HG02678 (cell line): Measurements from ENCODE around the gene OTUD3.

Source experiments
- ATAC-seq: cut with Tn5 transposase; IDR thresholded peaks from one replicate; pipeline ENCODE4 v1.9.1; 2021; ENCODE audit warnings: mild to moderate bottlenecking, moderate library complexity; ENCODE audit not compliant: unreplicated experiment

Gene OTUD3

DNA sequence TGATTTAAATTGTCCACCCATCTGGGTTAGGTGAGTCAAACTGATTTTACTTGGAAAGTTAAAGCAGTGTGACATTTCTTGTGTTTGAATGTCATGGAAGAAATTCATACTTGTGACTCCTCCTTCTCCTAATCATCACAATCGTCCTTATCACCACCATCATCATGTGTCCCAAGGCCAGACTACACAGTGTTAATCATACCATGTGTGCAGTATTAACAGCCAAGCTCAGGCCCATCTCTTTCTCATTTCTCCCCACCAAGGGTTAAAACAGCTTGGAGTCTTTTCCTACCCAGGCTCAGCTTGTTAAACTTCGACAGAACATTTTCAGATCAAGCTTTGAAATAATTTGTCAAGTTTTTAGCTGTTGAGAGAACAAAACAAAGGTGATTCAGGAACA, 63.7 kb downstream of the OTUD3 start:
- no peak for ATAC-seq

DNA sequence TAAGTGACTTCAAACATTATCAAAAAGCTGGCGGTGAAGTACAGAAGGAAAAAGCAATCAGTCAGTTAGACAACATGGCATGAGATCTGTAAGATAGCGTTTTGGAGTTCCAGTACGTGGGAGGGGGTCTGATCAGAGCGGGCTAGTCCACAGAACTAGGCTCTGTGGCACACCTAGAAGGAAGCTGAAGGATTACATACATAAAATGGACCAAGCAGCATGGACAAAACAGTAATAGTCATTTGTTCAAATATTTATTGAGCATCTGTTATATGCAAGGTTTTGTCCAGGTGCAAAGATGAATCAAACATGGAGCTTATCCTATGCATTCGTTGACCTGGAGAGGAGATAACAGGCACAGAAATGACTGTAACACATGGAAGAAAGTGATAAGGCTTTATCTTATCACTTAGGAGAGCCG, 64.1 kb downstream of the OTUD3 start:
- ATAC-seq = no peak

DNA sequence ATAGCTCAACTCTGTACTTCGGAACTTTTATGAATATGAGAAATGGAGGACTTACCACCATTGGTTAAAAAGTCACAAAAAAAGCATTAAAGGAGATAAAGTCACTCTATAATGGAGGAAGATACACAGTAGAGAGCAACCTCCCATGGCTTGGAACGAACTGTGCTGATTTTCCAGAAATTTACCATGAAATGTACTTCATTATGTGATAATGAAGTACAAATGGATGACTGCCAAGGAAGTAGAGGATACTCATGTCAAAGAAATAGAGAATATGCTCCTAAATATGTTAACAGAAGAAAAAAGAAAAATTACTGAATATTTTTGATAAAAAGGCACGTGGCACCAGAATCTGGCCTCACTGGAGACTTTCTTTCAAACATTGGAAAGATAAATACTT, 64.8 kb downstream of the OTUD3 start:
- no peak for ATAC-seq

DNA sequence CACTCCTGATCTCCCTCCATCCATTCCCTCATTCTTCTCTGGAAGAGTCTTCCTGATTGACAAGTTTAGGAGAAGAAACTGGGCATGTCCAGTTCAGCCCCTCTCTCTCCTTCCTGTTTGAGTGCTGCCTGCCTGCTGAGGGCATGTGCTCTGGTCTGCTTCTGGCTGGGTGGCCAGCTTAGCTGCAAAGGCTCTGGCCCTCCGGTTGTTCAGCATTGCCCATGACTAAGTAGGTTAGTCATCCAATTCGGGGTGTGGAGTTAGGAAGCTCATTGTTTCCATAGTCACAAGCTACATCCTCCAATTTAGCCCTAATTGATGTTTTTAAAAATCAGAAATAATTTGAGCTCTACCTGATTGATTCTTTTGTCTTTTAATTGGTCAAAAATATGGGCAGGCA, 66.8 kb downstream of the OTUD3 start:
- ATAC-seq = no peak

DNA sequence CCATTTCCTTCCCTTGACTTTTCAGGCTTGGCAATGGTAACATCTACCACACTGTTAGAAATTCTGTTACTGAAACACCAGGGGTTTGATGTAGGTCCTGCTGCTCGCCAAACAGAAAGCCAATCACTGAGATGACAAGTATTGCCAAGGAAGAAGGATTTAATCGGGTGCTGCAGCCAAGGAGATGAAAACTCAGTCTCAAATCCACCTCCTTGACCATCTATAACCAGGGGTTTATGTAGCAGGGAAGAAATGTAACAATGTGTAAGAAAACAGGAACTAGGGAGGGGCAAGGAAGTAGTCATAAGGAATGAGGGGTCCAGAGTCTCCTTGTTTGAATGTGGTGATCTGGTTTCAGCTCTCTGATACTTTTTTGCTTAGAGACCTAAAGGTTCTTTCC, 71.9 kb downstream of the OTUD3 start:
- ATAC-seq = no peak

DNA sequence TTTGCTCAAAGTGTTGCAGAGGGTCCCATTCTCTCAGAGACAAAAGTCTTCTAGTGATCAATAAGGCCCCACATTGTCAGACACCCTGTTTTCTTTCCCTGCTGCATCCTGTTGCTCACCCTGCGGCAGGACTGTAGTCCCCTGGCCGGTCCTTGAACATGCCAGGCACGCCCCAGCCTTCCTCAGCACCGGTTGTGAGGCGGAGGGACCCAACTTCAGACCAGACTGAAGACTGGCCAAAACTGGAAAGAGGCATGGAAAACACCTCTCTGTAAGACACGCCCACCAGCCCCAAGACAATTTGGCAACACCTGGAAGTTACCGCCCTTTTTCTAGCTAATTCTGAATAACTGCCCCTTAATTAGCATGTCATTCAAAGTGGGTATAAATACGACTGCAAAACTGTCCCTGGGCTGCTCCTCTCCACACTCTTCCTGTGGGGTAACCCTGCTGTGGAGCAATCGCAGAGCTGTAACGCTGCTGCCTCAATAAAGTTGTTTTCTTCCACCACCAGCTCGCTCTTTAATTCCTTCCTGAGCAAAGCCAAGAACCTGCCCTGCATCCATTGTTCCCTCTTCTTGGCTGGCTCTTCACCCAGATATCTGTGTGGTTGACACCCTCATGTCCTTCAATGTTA, 73.5 kb downstream of the OTUD3 start:
- ATAC-seq = no peak

DNA sequence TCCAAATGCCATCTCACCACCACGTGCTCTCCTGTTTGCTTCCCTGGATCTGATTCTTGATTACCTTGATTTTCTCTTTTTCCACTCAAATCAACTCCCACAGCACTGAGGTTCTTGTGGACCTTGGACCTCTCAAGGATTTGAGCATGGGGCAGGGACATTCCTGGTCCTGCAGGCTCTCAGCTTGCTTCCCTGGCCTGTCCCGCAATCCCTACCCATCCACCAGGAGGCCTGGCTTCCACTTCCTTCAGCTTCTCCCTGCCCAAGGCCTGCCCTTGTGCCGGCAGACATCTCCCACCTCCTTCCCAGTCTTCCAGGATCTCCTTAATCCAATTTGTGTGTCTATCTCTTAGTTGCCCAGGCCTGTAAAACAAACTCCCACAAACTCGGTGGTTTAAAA, 75.6 kb downstream of the OTUD3 start:
- no peak for ATAC-seq

DNA sequence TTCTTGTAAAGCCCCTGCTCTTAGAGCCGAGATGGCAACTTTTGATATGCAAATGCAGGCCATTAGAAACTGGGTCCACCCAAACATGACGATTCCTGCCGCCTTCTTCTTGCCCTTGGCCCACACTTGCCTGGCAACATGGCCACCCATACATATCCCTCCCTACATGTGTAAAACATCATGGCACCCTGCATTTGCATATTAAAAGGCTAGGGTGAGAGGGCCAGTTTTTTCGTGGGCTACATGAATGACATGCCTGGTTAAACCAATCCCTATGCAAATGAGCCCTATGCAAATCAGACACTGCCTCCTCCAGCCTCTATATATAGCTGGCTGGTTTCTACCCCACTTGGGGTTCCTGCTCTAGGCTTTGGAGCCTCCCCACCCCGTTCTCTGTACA, 78.4 kb downstream of the OTUD3 start:
- no peak for ATAC-seq
